HG02840 (cell line): ENCODE data around the gene CYTIP.
"Not testable (repeated sequence)": the region's sequence is repeated elsewhere in the genome, so short reads cannot be mapped to it uniquely, and the experiment has no call there.

ENCODE experiments used
- ATAC-seq: cut with Tn5 transposase; IDR thresholded peaks from one replicate; pipeline ENCODE4 v1.9.1; 2021; ENCODE audit warnings: mild to moderate bottlenecking, moderate library complexity, moderate number of reproducible peaks; ENCODE audit not compliant: unreplicated experiment, low FRiP score

CYTIP gene

GRCh38 chr2:157386747-157387146, 57.1 kb downstream of the CYTIP start:
- ATAC-seq = no peak

- ATAC-seq = no peak
Measured at GRCh38 chr2:157386247-157386646, 57.6 kb downstream of the CYTIP start.

GRCh38 chr2:157377861-157378260, 66.0 kb downstream of the CYTIP start:
- ATAC-seq = no peak

- ATAC-seq = no peak
Measured at GRCh38 chr2:157376041-157376440, 67.8 kb downstream of the CYTIP start.

GRCh38 chr2:157375384-157375783, 68.5 kb downstream of the CYTIP start:
- no peak for ATAC-seq

GRCh38 chr2:157368508-157368907, 75.4 kb downstream of the CYTIP start:
- ATAC-seq = not testable (repeated sequence)

- no peak for ATAC-seq
Measured at GRCh38 chr2:157367704-157368103, 76.2 kb downstream of the CYTIP start.
